H1 (cell line): Measurements from ENCODE around the gene XAF1. TPM values are rescaled to one million over a fixed set of nuclear protein-coding genes. Genes with fewer than 3 reads are reported as not detected.

Experiments used
- CTCF ChIA-PET: fragments of 300-600 bp; sonication (Branson Sonifier 250); formaldehyde crosslinking; loops from one replicate; lab custom pipeline; 2021; ENCODE audit not compliant: partially characterized antibody; lab: Charles Lee
- POLR2A ChIA-PET: fragments of 300-600 bp; sonication (Branson Sonifier 250); formaldehyde crosslinking; loops from one replicate; lab custom pipeline; 2021; ENCODE audit warnings: inconsistent platforms; ENCODE audit not compliant: partially characterized antibody; lab: Charles Lee
- DNase-seq, 2 experiments: peaks; one replicate each; pipeline versions ENCODE4 v3.0.0 to v3.0.0-alpha.2; 2010 to 2022; ENCODE audit warnings: low spot score in 2 of 2, low read depth in 1 of 2, mixed read lengths in 1 of 2
- FAIRE-seq: peaks from 2 replicates; lab custom pipeline; 2011; peaks lifted over from hg19 to GRCh38; lab: Jason Lieb, UNC
- H2AFZ ChIP-seq: 2 replicates; pipeline ENCODE4 v1.8.1; 2012; ENCODE audit warnings: low read length, inconsistent platforms
- H2AK5ac ChIP-seq: 2 replicates; pipeline ENCODE4 v1.6.1; 2013; ENCODE audit warnings: low read depth, low read length
- H2BK120ac ChIP-seq: replicated peaks from 2 replicates; pipeline ENCODE3; 2013; ENCODE audit warnings: low read depth, low read length, inconsistent platforms
- H2BK12ac ChIP-seq: 2 replicates; pipeline ENCODE4 v1.6.1; 2013; ENCODE audit warnings: low read depth, low read length
- H2BK15ac ChIP-seq: 2 replicates; pipeline ENCODE4 v1.6.1; 2013; ENCODE audit warnings: low read length
- H2BK20ac ChIP-seq: 2 replicates; pipeline ENCODE4 v1.6.1; 2013; ENCODE audit warnings: low read length
- H2BK5ac ChIP-seq: 2 replicates; pipeline ENCODE4 v1.6.1; 2013; ENCODE audit warnings: low read depth, low read length
- H3K14ac ChIP-seq: 2 replicates; pipeline ENCODE4 v1.6.1; 2013; ENCODE audit warnings: inconsistent platforms; ENCODE audit not compliant: insufficient read length
- H3K18ac ChIP-seq: 2 replicates; pipeline ENCODE4 v1.6.1; 2013; ENCODE audit warnings: low read length; ENCODE audit errors: extremely low read depth
- H3K23ac ChIP-seq: 2 replicates; pipeline ENCODE4 v1.6.1; 2013; ENCODE audit warnings: inconsistent platforms; ENCODE audit not compliant: insufficient read length
- H3K23me2 ChIP-seq: 2 replicates; pipeline ENCODE4 v1.6.1; 2013; ENCODE audit warnings: low read depth, low read length
- H3K27ac ChIP-seq: 2 replicates; pipeline ENCODE4 v1.6.1; 2011; ENCODE audit warnings: low read depth, low read length, inconsistent platforms
- H3K27me3 ChIP-seq, 4 experiments: replicated peaks in 1 of 4; 1 replicate in 1 of 4; 2 replicates in 3 of 4; pipeline versions ENCODE4 v1.6.1 to v1.8.1; 2011 to 2013; ENCODE audit warnings: low read length in 3 of 4, mild to moderate bottlenecking in 3 of 4, inconsistent platforms in 2 of 4, mixed read lengths in 2 of 4, moderate library complexity in 1 of 4; ENCODE audit not compliant: control insufficient read depth in 3 of 4, insufficient read depth in 3 of 4; ENCODE audit errors: extremely low read depth in 1 of 4
- H3K36me3 ChIP-seq, 4 experiments: 2 replicates each; pipeline versions ENCODE4 v1.6.1 to v1.8.1; 2011 to 2013; ENCODE audit warnings: mild to moderate bottlenecking in 4 of 4, low read length in 3 of 4, moderate library complexity in 2 of 4, control low read depth in 1 of 4, inconsistent platforms in 1 of 4; ENCODE audit not compliant: insufficient read depth in 4 of 4, control insufficient read depth in 2 of 4
- H3K4ac ChIP-seq: replicated peaks from 2 replicates; pipeline ENCODE3; 2013; ENCODE audit warnings: low read length, low read depth, mixed read lengths, inconsistent platforms; ENCODE audit not compliant: insufficient read length
- H3K4me1 ChIP-seq, 4 experiments: replicated peaks in 1 of 4; 1 replicate in 1 of 4; 2 replicates in 3 of 4; pipeline versions ENCODE4 v1.6.1 to v1.8.1; 2011 to 2013; ENCODE audit warnings: low read length in 3 of 4, inconsistent platforms in 2 of 4, mixed read lengths in 1 of 4; ENCODE audit not compliant: insufficient read depth in 4 of 4, control insufficient read depth in 3 of 4
- H3K4me2 ChIP-seq, 2 experiments: 2 replicates each; pipeline versions ENCODE4 v1.6.1 to v1.8.1; 2011 to 2013; ENCODE audit warnings: low read depth in 2 of 2, low read length in 2 of 2, control low read depth in 1 of 2, inconsistent platforms in 1 of 2, mild to moderate bottlenecking in 1 of 2; ENCODE audit not compliant: insufficient read depth in 1 of 2
- H3K4me3 ChIP-seq, 4 experiments: fragments of 200-600, 300-600 bp in 1 of 4; sonication (generic), shearing (Covaris generic), sonication (Bioruptor Twin) in 1 of 4; 2 replicates each; pipeline versions ENCODE4 v1.5.1 to v1.8.1; 2011 to 2016; ENCODE audit warnings: low read length in 4 of 4, low read depth in 3 of 4, control low read depth in 2 of 4, inconsistent platforms in 2 of 4, mild to moderate bottlenecking in 2 of 4, mixed read lengths in 1 of 4, moderate library complexity in 1 of 4; ENCODE audit not compliant: insufficient read depth in 2 of 4; ENCODE audit errors: extremely low read depth in 1 of 4
- H3K56ac ChIP-seq: replicated peaks from 2 replicates; pipeline ENCODE3; 2013; ENCODE audit warnings: low read depth, mild to moderate bottlenecking, mixed read lengths, low read length, inconsistent platforms; ENCODE audit not compliant: insufficient read length
- H3K79me1 ChIP-seq: 2 replicates; pipeline ENCODE4 v1.6.1; 2013; ENCODE audit warnings: low read depth, low read length, control low read depth
- H3K79me2 ChIP-seq, 2 experiments: 2 replicates each; pipeline versions ENCODE4 v1.6.1 to v1.8.1; 2012 to 2013; ENCODE audit warnings: low read length in 2 of 2, mild to moderate bottlenecking in 2 of 2, inconsistent platforms in 1 of 2; ENCODE audit not compliant: insufficient read depth in 2 of 2, control insufficient read depth in 1 of 2
- H3K9ac ChIP-seq, 4 experiments: replicated peaks in 1 of 4; 1 replicate in 1 of 4; 2 replicates in 3 of 4; pipeline versions ENCODE4 v1.6.1 to v1.8.1; 2011 to 2013; ENCODE audit warnings: low read depth in 3 of 4, low read length in 3 of 4, control low read depth in 2 of 4, mild to moderate bottlenecking in 2 of 4, moderate library complexity in 2 of 4, inconsistent platforms in 1 of 4; ENCODE audit errors: extremely low read depth in 1 of 4
- H3K9me3 ChIP-seq, 2 experiments: 2 replicates each; pipeline versions ENCODE4 v1.6.1 to v1.8.1; 2012 to 2013; ENCODE audit warnings: mild to moderate bottlenecking in 2 of 2, moderate library complexity in 2 of 2, control low read depth in 1 of 2, inconsistent platforms in 1 of 2, low read depth in 1 of 2, low read length in 1 of 2, mixed read lengths in 1 of 2; ENCODE audit not compliant: insufficient read depth in 2 of 2
- H4K20me1 ChIP-seq, 2 experiments: replicated peaks in 1 of 2; 2 replicates each; pipeline versions ENCODE3 to v1.8.1; 2011 to 2013; ENCODE audit warnings: inconsistent platforms in 2 of 2, low read length in 2 of 2, mild to moderate bottlenecking in 1 of 2; ENCODE audit not compliant: insufficient read depth in 2 of 2, control insufficient read depth in 1 of 2
- H4K5ac ChIP-seq: 2 replicates; pipeline ENCODE4 v1.6.1; 2013; ENCODE audit warnings: low read length, low read depth, mixed read lengths, inconsistent platforms; ENCODE audit not compliant: insufficient read length
- H4K8ac ChIP-seq: 2 replicates; pipeline ENCODE4 v1.8.0; 2013; ENCODE audit warnings: mild to moderate bottlenecking, moderate library complexity, low read length, inconsistent platforms; ENCODE audit not compliant: insufficient read depth; ENCODE audit errors: extremely low read depth
- H4K91ac ChIP-seq: replicated peaks from 2 replicates; pipeline ENCODE3; 2013; ENCODE audit warnings: low read length, mixed read lengths, inconsistent platforms; ENCODE audit not compliant: insufficient read length
- ASH2L ChIP-seq: fragments of 200-600, 300-600 bp; sonication (generic); IDR thresholded peaks from one replicate; pipeline ENCODE4 v1.7.1; 2017; ENCODE audit warnings: low read length
- EZH2 ChIP-seq: fragments of 200-600 bp; sonication (generic); IDR thresholded peaks from 2 replicates; pipeline ENCODE4 v1.7.1; 2012; ENCODE audit warnings: low read depth, mild to moderate bottlenecking, moderate library complexity, low read length, inconsistent platforms; ENCODE audit not compliant: severe bottlenecking
- HDAC2 ChIP-seq, 2 experiments: fragments of 300-600 bp in 1 of 2; sonication (generic) in 1 of 2; IDR thresholded peaks; 2 replicates each; pipeline ENCODE4 v1.6.1; 2011 to 2012; ENCODE audit warnings: low read depth in 2 of 2, low read length in 2 of 2, mild to moderate bottlenecking in 2 of 2, moderate library complexity in 2 of 2, borderline replicate concordance in 1 of 2, inconsistent platforms in 1 of 2
- KDM1A ChIP-seq: fragments of 200-600, 300-600 bp; sonication (generic); IDR thresholded peaks from 2 replicates; pipeline ENCODE4 v1.7.1; 2016; ENCODE audit warnings: mild to moderate bottlenecking, low read length, borderline replicate concordance
- SUZ12 ChIP-seq: fragments of 200-600 bp; sonication (generic); IDR thresholded peaks from 2 replicates; pipeline ENCODE4 v1.6.1; 2012; ENCODE audit warnings: mild to moderate bottlenecking, inconsistent platforms, low read length, moderate library complexity, mixed read lengths
- TBP ChIP-seq: IDR thresholded peaks from 2 replicates; pipeline ENCODE4 v1.6.1; 2011; ENCODE audit warnings: low read depth, low read length, improper control_type of control experiment
- WGBS, 2 experiments: shearing (Covaris generic) in 1 of 2; methylation state at CpG; one replicate each; pipeline versions ENCODE4 v1.1.6 to v1.1.7; 2013 to 2015; ENCODE audit warnings: low lambda C conversion rate in 2 of 2, mixed read lengths in 2 of 2, inconsistent platforms in 1 of 2, low coverage in 1 of 2, missing lambda C conversion rate in 1 of 2; ENCODE audit not compliant: insufficient replicate concordance in 2 of 2, insufficient coverage in 1 of 2, insufficient read length in 1 of 2; ENCODE audit errors: extremely low coverage in 1 of 2, missing lambda C conversion rate in 1 of 2; 5-methylcytosine and 5-hydroxymethylcytosine counted together
- polyA plus RNA-seq, 7 experiments: library from polyadenylated mRNA; depleted of rRNA in 3 of 7; stranded (reverse) in 5 of 7; unstranded in 2 of 7; fragments of >200 nt in 5 of 7; fragments of 200-250 nt in 2 of 7; gene quantifications; 1 replicate in 5 of 7; 2 replicates in 1 of 7; 4 replicates in 1 of 7; pipeline versions ENCODE4 v1.2.1 to v1.2.3, GENCODE V29; 2011 to 2013; ENCODE audit warnings: missing spikeins in 2 of 7, mixed read lengths in 2 of 7
- total RNA-seq: library from RNA; stranded (reverse); fragmentation: NEBNext Ultra II Directional; extraction: Animal tissue kit (Norgen Biotek cat#: 25700); gene quantifications from 2 replicates; pipeline ENCODE4 v1.2.1, GENCODE V29; 2021
- TF ChIP-seq, protein P1 (sequence below): IDR thresholded peaks from 2 replicates; pipeline ENCODE4 v1.6.1; 2012; ENCODE audit warnings: inconsistent platforms
- TF ChIP-seq, protein P2 (sequence below): IDR thresholded peaks from 2 replicates; pipeline ENCODE4 v1.6.1; 2012; ENCODE audit warnings: inconsistent platforms

The XAF1 gene
- total and polyA plus RNA-seq, 2 of the 8 experiments (the other 6 are each of a cell fraction or from before 2014, with no cell fraction given), result not detected

DNA sequence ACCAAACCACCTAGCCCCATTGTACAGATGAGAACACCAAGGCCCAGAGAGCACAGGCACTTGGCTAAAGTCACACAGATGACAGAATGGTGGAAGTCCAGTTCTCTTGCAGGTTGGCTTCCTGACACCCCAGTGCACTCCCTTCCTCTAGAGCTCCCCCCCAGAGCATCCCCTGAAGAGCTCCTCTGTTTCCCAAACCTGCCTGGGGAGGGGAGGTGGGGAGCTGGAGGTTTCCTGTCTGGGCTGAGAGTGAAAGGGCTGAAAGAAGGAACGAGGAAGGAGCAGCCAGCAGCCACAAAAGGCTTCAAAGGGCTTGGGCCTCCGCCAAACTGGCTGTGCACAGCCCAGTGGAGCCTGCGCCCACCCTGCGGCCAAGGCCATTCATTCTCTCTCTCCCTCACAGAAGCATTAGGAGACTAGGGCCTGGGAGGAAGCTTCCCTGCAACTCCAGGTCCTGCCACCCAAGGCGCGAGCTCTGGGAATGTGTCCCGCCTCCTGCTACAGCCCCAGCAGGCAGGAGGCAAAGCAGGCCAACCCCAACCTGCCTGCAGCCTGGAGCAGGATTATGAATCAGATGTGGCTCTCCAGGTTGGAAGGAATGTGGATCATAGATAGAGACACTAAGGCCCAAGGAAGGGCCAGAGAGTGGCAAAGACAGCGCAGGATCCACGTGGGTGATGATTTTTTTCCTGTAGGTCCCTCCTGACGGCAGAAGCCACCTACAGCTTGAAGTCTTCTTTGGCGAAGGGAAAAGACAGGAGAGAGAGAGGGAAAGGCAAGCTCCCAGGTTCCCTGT is 43.6 kb upstream of the XAF1 start:
- H4K91ac ChIP-seq, result no peak overlapping the region
- H3K36me3 ChIP-seq, result no peaks in the 10 kb centered on the region
- no peak overlapping the region for H4K8ac ChIP-seq
- peak overlapping the region; percentile 95; the same call in 1 of the 2 replicates for H2BK12ac ChIP-seq
- H3K79me1 ChIP-seq, result no peaks in the 10 kb centered on the region; the same call in 1 of the 2 replicates
- H4K5ac ChIP-seq, result no peak overlapping the region
- WGBS, 2 experiments, result 49% methylated on average over 11 of the region's 11 CpGs; no CpG with 5 or more reads in 1 of the 2 experiments
- no peak overlapping the region for H3K56ac ChIP-seq
- no peak overlapping the region; the same call in 1 of the 2 replicates for H2BK5ac ChIP-seq
- H3K9me3 ChIP-seq, result no peaks in the 10 kb centered on the region
- H2BK120ac ChIP-seq, result no peak overlapping the region
- H2AFZ ChIP-seq, result no peak overlapping the region
- H3K14ac ChIP-seq, result no peak overlapping the region
- no peak overlapping the region for H3K27ac ChIP-seq
- TF ChIP-seq EZH2, result peak; percentile 21
- TF ChIP-seq SUZ12, result 0 out of 2 replicates have a peak, but pooled peaks have one; percentile 20
- peak; percentile 71; the same call in 1 of the 2 replicates for TF ChIP-seq KDM1A
- TF ChIP-seq, protein P1, sequence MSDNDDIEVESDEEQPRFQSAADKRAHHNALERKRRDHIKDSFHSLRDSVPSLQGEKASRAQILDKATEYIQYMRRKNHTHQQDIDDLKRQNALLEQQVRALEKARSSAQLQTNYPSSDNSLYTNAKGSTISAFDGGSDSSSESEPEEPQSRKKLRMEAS, result peak; percentile 91
- peak; percentile 45; the same call in 1 of the 2 replicates for TF ChIP-seq TBP
- TF ChIP-seq HDAC2 (IDR thresholded peaks at IDR 0.05; ENCODE audit: borderline replicate concordance in 1 of 2, low read depth in 2 of 2, low read length in 2 of 2), result no peak
- TF ChIP-seq, protein P2, sequence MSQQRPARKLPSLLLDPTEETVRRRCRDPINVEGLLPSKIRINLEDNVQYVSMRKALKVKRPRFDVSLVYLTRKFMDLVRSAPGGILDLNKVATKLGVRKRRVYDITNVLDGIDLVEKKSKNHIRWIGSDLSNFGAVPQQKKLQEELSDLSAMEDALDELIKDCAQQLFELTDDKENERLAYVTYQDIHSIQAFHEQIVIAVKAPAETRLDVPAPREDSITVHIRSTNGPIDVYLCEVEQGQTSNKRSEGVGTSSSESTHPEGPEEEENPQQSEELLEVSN, result 0 out of 2 replicates have a peak, but pooled peaks have one; percentile 92
- TF ChIP-seq ASH2L, result no peak
- H3K27me3 ChIP-seq, result peaks cover 9 to 38% (median 31%) of the 10 kb centered on the region in 4 experiments
- POLR2A ChIA-PET, result interaction anchor here (1.4 to 1.6 kb wide), 2 partner anchors 10 to 40 kb away, joined by 3 to 5 read pairs; no protein-coding TSS in a partner anchor
- H4K20me1 ChIP-seq, result no peaks in the 10 kb centered on the region
- H3K4me1 ChIP-seq, result peaks cover 0 to 12% (median 9%) of the 10 kb centered on the region in 4 experiments; a peak in 6 of 7 replicates
- no peaks in the 10 kb centered on the region for H3K79me2 ChIP-seq
- H2AK5ac ChIP-seq, result 0 out of 2 replicates have a peak overlapping the region, but pooled peaks have one; percentile 16
- H3K9ac ChIP-seq, result no peak overlapping the region
- no peak overlapping the region for H2BK20ac ChIP-seq
- peak; percentile 44 to 71 for DNase-seq
- H3K23ac ChIP-seq, result no peak overlapping the region
- FAIRE-seq, result no peak
- H3K4me3 ChIP-seq, result peak overlapping the region; percentile 39 to 68 (median 60)
- CTCF ChIA-PET, result interaction anchor here (0.6 to 7.0 kb wide), 30 partner anchors 11 to 479 kb away, joined by 3 to 72 read pairs (median 4); no protein-coding TSS in a partner anchor
- H3K18ac ChIP-seq, result peak overlapping the region; percentile 44
- H3K4ac ChIP-seq, result no peak overlapping the region
- peaks cover 19% of the 10 kb centered on the region; the same call in 1 of the 2 replicates for H3K23me2 ChIP-seq
- H2BK15ac ChIP-seq, result peak overlapping the region; percentile 1; the same call in 1 of the 2 replicates
- peak overlapping the region; percentile 78 to 93 for H3K4me2 ChIP-seq
